ENCODE data around the gene SMG6. TPM values are rescaled to one million over a fixed set of nuclear protein-coding genes. Genes with fewer than 3 reads are reported as not detected.

SMG6 gene
- total and polyA plus RNA-seq, 2 donors (not counting 1 experiment from before 2014, with no cell fraction given): 10.6 to 35.5 TPM

- TF ChIP-seq CTCF (IDR thresholded peaks at IDR 0.05) (no peak), EZH2 (IDR thresholded peaks at IDR 0.05; ENCODE audit: borderline replicate concordance, insufficient read depth, low read depth, low read length, poor library complexity, severe bottlenecking) (no peak)
- Mint-ChIP-seq H3K27ac (no peak overlapping the region), H3K9me3 (ENCODE audit: insufficient read depth) (no peaks in the 10 kb centered on the region), H3K4me3 (no peak overlapping the region), H3K4me1 (peaks cover under 1% of the 10 kb centered on the region), H3K27me3 (no peaks in the 10 kb centered on the region)
- ATAC-seq (ENCODE audit: low read depth) (no peak), DNase-seq (no peak)
- no peak overlapping the region for H3K9ac ChIP-seq (ENCODE audit: low read length)
- H3K4me1 ChIP-seq (ENCODE audit: control insufficient read depth in 2 of 2, insufficient read depth in 2 of 2, low read length in 2 of 2): no peaks in the 10 kb centered on the region
- peaks cover 3 to 18% of the 10 kb centered on the region in 2 experiments for H3K36me3 ChIP-seq (replicated peaks in 1 of 2; ENCODE audit: control extremely low read depth in 1 of 2, control insufficient read depth in 1 of 2, extremely low read depth in 1 of 2, insufficient read depth in 2 of 2, low read length in 1 of 2)
- H3K4me3 ChIP-seq (ENCODE audit: control extremely low read depth in 1 of 5, extremely low read depth in 1 of 5, insufficient read depth in 1 of 5, low read depth in 2 of 5, low read length in 4 of 5): no peak overlapping the region
- WGBS (ENCODE audit: insufficient coverage): 78% methylated on average over 1 of the region's 5 CpGs
- no peak overlapping the region for H3K27ac ChIP-seq (ENCODE audit: low read length in 2 of 2)
- H2AFZ ChIP-seq (ENCODE audit: insufficient read depth, low read depth, low read length, poor library complexity, severe bottlenecking): no peak overlapping the region
- intact Hi-C loops (cut with micrococcal nuclease): no loop called here
- H3K9me3 ChIP-seq (ENCODE audit: control extremely low read depth in 1 of 3, control insufficient read depth in 2 of 3, insufficient read depth in 1 of 3, low read length in 2 of 3): no peaks in the 10 kb centered on the region
- POLR2A ChIA-PET: no interaction called here
- CTCF ChIA-PET: interaction anchor here (0.9 to 1.9 kb wide), 2 partner anchors 9 to 199 kb away, joined by 3 to 10 read pairs; partner anchors contain the start of gene HIC1
- peaks cover 9% of the 10 kb centered on the region for H3K79me2 ChIP-seq (ENCODE audit: control insufficient read depth, insufficient read depth, low read length)
- no peaks in the 10 kb centered on the region for H3K27me3 ChIP-seq (replicated peaks in 1 of 4; ENCODE audit: control extremely low read depth in 1 of 4, control insufficient read depth in 3 of 4, insufficient read depth in 4 of 4, low read length in 3 of 4)
- H4K20me1 ChIP-seq (ENCODE audit: control insufficient read depth, insufficient read depth, low read length, poor library complexity, severe bottlenecking): no peaks in the 10 kb centered on the region
- H3K4me2 ChIP-seq (replicated peaks; ENCODE audit: low read depth, low read length, poor library complexity, severe bottlenecking): no peak overlapping the region
Measured at GRCh38 chr17:2253768-2254406, 49.7 kb downstream of the SMG6 start.

DNA sequence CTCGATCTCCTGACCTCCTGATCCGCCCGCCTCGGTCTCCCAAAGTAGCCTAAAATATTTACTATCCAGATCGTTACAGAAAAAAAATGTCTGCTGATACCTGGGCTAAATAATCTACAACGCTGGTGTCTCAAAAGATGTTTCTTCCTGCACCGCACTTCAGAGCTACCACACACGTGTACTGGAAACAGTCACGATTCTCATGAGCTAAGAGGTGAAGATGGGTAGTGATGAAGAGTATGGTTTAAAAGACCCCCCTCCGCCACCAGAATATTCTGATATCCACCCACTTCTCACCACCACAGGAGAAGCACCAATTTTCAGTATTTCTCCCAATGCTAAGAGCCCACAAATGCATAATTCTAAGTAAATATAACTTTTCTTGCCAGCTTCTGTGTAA is 50.2 kb downstream of the SMG6 start:
- H3K4me1 ChIP-seq (ENCODE audit: control insufficient read depth in 2 of 2, insufficient read depth in 2 of 2, low read length in 2 of 2): no peaks in the 10 kb centered on the region
- H3K36me3 ChIP-seq (replicated peaks in 1 of 2; ENCODE audit: control extremely low read depth in 1 of 2, control insufficient read depth in 1 of 2, extremely low read depth in 1 of 2, insufficient read depth in 2 of 2, low read length in 1 of 2): peaks cover 3 to 18% of the 10 kb centered on the region in 2 experiments
- H3K4me3 ChIP-seq (ENCODE audit: control extremely low read depth in 1 of 5, extremely low read depth in 1 of 5, insufficient read depth in 1 of 5, low read depth in 2 of 5, low read length in 4 of 5): no peak overlapping the region
- H3K9me3 ChIP-seq (ENCODE audit: control extremely low read depth in 1 of 3, control insufficient read depth in 2 of 3, insufficient read depth in 1 of 3, low read length in 2 of 3): no peaks in the 10 kb centered on the region
- H3K27ac Mint-ChIP-seq: no peak overlapping the region
- no peaks in the 10 kb centered on the region for H3K27me3 Mint-ChIP-seq
- DNase-seq (no peak), ATAC-seq (ENCODE audit: low read depth) (no peak)
- H4K20me1 ChIP-seq (ENCODE audit: control insufficient read depth, insufficient read depth, low read length, poor library complexity, severe bottlenecking): no peaks in the 10 kb centered on the region
- peaks cover 4% of the 10 kb centered on the region for H3K79me2 ChIP-seq (ENCODE audit: control insufficient read depth, insufficient read depth, low read length)
- ChIA-PET POLR2A (no interaction called here), CTCF (interaction anchor here (0.9 to 1.9 kb wide), 2 partner anchors 9 to 199 kb away, joined by 3 to 10 read pairs; partner anchors contain the start of gene HIC1)
- no peaks in the 10 kb centered on the region for H3K9me3 Mint-ChIP-seq (ENCODE audit: insufficient read depth)
- intact Hi-C loops (cut with micrococcal nuclease): no loop called here
- H3K4me3 Mint-ChIP-seq: no peak overlapping the region
- no peak overlapping the region for H2AFZ ChIP-seq (ENCODE audit: insufficient read depth, low read depth, low read length, poor library complexity, severe bottlenecking)
- WGBS (ENCODE audit: insufficient coverage): 100% methylated on average over 5 of the region's 10 CpGs
- no peak overlapping the region for H3K9ac ChIP-seq (ENCODE audit: low read length)
- no peaks in the 10 kb centered on the region for H3K27me3 ChIP-seq (replicated peaks in 1 of 4; ENCODE audit: control extremely low read depth in 1 of 4, control insufficient read depth in 3 of 4, insufficient read depth in 4 of 4, low read length in 3 of 4)
- no peak for TF ChIP-seq EZH2 (IDR thresholded peaks at IDR 0.05; ENCODE audit: borderline replicate concordance, insufficient read depth, low read depth, low read length, poor library complexity, severe bottlenecking)
- TF ChIP-seq CTCF (IDR thresholded peaks at IDR 0.05): no peak
- no peak overlapping the region for H3K27ac ChIP-seq (ENCODE audit: low read length in 2 of 2)
- H3K4me2 ChIP-seq (replicated peaks; ENCODE audit: low read depth, low read length, poor library complexity, severe bottlenecking): no peak overlapping the region
- H3K4me1 Mint-ChIP-seq: no peaks in the 10 kb centered on the region

Data from B cell (primary cell).